Measurements from ENCODE around the gene MADCAM1. TPM values are rescaled to one million over a fixed set of nuclear protein-coding genes. Genes with fewer than 3 reads are reported as not detected.
"Not testable (repeated sequence)": the region's sequence is repeated elsewhere in the genome, so short reads cannot be mapped to it uniquely, and the experiment has no call there.

The MADCAM1 gene
- total RNA-seq = 1.2 TPM

DNA sequence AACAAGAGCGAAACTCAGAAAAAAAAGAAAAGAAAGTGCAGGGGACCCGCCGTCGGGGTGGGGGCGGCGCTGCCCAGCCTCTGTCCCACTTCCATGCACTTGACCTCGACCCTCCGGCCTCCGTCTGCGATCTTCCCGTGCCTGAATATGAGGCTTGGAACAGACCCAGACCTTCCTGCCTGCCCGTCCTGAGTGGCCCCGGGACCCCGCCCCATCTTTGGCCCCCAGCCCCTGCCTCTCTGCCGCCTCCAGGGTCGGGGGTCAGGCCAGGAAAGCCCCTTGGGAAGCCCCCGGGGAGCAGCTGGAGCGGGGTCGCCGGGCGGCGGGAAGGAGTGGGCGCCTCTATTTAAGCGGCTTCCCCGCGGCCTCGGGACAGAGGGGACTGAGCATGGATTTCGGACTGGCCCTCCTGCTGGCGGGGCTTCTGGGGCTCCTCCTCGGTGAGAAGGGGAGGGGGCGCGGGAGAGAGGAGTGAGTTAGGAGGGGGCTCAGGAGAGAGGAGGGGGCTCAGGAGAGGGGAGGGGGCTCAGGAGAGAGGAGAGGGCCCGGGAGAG, at the start of gene MADCAM1:
TSS of gene MADCAM1 (plus strand) at position 375 of the 554 bp plus-strand sequence. CDS start at position 389, 14 bp downstream.
- no peak for DNase-seq (ENCODE audit: low spot score in 2 of 2)
- FAIRE-seq = no peak

- DNase-seq (ENCODE audit: low spot score in 2 of 2) (no peak), FAIRE-seq (no peak)
Measured at GRCh38 chr19:447064-447426, 49.2 kb upstream of the MADCAM1 start.

DNA sequence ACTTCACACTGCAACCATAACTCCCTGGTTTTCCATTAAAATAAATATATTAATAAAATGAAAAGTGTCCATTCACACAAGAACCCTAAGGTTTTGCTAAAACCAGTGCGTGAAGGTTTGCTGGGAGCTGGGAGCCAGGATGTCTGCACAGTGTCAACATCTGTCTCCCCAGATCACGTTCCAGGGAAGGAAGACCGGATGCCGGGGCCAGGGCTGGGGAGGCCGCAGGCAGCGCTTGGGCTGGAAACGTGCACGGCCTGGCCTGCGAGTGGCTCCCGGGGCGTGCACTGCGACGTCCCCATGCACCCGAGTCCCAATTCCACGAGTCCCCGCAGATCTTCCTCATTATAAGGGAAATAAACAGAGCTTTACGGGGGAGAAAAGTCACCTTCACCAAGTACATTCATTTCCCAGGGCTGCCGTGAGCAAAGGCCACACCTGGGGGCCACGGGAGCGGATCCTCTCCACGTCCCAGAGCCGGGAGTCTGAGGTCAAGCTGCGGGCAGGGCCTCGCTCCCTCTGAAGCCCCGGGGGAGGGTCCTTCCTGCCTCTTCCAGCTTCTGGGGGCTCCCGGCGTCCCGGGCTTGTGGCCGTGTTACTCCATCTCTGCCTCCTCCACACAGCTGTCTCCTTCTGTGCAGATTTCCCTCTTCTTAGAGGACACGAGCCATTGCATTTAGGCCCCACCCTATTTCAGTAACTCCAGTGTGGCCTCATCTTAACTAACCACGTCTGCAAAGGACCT, 48.3 kb upstream of the MADCAM1 start:
- no peak for DNase-seq (ENCODE audit: low spot score in 2 of 2)
- no peak for FAIRE-seq

GRCh38 chr19:449916-450315, 46.4 kb upstream of the MADCAM1 start:
- DNase-seq (ENCODE audit: low spot score in 2 of 2) (no peak), FAIRE-seq (no peak)

GRCh38 chr19:450912-451481, 45.3 kb upstream of the MADCAM1 start:
- DNase-seq (ENCODE audit: low spot score in 2 of 2); FAIRE-seq: not testable (repeated sequence)

DNA sequence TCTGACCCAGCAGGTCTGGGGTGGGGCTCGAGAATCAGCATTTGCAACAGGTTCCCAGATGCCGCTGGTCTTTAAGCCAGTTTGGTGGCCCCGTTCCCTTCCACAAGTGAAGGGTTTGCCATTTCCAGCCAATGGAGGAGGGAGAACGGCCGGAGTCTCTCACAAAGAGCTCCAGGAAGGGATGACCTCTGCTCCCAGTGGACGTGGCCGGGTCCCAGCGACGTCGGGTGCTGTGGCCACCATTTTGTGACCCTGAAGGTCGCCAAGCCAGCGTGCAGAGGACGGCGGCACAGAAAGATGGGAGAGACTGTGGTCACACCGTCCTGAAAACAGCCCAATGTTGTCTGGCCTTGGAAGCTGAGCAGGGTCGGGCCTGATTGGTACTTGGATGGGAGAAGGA, 43.5 kb upstream of the MADCAM1 start:
- FAIRE-seq (no peak), DNase-seq (ENCODE audit: low spot score in 2 of 2) (no peak)

GRCh38 chr19:453606-454005, 42.7 kb upstream of the MADCAM1 start:
- DNase-seq (ENCODE audit: low spot score in 2 of 2) = no peak

DNA sequence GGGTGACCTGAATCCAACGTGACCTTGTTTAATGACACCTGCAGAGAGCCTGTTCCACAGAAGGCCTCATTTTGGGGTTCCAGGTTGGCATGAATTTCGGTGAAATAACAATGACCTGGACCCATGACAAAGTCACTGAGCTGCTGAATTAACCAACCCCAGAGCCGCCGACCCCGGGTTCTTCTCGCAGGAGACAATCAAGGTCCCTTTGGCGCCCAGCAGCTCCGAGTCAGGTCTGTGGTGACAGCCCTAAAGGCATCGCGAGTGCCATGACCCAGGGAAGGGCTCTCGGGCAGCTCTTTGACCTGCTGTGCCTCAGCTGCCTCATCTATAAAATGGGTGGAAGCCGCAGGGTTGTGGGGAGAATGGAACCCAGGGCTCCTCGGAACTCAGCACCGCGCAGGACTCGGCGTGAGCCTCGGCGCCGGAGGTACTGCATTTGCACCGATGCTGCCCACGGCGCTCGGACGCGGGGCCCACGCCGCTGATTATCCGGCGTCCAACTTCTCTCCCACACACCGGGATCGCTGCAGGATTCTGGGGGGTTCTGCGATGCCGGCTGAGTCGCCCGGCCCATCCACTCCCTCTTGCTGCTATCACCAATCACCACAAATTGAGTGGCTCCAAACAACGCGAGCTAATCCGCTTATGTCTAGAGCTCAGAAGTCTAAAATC, 41.1 kb upstream of the MADCAM1 start:
- no peak for DNase-seq (ENCODE audit: low spot score in 2 of 2)
- no peak for FAIRE-seq

More at GRCh38 chr19:453606-454005, 42.7 kb upstream of the MADCAM1 start:
- FAIRE-seq = no peak

- DNase-seq (ENCODE audit: low spot score in 2 of 2) (no peak), FAIRE-seq (no peak)
Measured at GRCh38 chr19:455851-456546, 40.3 kb upstream of the MADCAM1 start.

DNA sequence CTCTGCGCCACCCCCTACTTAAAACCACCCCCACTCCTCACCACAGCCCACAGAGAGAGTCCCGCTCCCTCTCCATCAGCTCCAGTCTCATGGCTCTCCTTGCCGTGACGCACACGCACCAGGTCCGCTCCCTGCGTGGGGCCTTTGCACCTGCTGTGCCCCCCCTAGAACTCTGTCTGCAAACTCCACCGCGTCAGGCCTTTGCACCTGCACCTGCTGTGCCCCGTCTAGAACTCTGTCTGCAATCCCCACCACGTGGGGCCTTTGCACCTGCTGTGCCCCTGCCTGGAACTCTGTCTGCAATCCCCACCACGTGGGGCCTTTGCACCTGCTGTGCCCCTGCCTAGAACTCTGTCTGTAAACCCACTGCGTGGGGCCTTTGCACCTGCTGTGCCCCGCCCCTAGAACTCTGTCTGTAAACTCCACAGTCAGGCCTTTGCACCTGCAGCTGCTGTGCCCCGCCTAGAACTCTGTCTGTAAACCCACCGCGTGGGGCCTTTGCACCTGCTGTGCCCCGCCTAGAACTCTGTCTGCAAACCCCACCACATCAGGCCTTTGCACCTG, 39.7 kb upstream of the MADCAM1 start:
- DNase-seq (ENCODE audit: low spot score in 2 of 2) (no peak), FAIRE-seq (no peak)

DNA sequence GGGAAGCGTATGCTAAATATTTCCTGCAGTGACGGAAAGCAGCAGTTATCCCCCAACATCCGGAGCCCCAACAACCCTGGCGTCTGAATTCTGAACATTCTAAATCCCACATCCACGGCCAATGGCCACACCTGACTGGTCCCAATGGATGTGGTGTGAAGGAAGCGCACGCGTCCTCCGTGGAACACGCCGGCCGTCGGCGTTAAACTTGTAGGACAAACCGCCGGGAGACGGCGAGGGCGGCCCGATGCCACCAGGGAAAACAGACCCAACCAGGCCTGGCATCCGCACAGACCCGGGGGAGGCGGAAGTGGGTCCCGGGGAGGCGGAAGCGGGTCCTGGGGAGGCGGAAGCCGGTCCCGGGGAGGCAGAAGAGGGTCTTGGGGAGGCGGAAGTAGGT, 38.6 kb upstream of the MADCAM1 start:
- FAIRE-seq = no peak
- no peak for DNase-seq (ENCODE audit: low spot score in 2 of 2)

DNA sequence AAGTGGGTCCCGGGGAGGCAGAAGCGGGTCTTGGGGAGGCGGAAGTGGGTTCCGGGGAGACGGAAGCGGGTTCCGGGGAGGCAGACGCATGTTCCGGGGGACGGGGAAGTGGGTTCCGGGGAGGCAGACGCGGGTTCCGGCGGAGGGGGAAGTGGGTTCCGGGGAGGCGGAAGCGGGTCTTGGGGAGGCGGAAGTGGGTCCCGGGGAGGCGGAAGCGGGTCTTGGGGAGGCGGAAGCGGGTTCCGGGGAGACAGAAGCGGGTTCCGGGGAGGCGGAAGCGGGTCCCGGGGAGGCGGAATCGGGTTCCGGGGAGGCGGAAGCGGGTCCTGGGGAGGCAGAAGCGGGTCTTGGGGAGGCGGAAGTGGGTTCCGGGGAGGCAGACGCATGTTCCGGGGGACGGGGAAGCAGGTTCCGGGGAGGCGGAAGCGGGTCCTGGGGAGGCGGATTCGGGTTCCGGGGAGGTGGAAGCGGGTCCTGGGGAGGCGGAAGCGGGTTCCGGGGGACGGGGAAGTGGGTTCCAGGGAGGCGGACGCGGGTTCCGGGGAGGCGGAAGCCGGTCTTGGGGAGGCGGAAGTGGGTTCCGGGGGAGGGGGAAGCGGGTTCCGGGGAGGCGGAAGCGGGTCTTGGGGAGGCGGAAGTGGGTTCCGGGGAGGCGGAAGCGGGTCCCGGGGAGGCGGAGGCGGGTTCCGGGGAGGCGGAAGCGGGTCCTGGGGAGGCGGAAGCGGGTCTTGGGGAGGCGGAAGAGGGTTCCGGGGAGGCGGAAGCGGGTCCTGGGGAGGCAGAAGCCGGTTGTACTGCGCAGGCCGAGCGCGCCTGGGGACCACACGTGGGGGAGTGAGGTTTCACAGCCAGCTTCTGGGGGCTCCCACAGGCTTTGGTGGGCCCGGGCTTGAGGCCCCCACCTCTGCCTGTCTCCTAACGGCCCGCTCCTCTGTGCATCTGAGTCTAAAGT, 37.9 kb upstream of the MADCAM1 start:
- DNase-seq (ENCODE audit: low spot score in 2 of 2) (no peak), FAIRE-seq (no peak)

GRCh38 chr19:459724-460511, 36.4 kb upstream of the MADCAM1 start:
- FAIRE-seq = no peak
- DNase-seq (ENCODE audit: low spot score in 2 of 2) = peak; percentile 96 to 98

DNA sequence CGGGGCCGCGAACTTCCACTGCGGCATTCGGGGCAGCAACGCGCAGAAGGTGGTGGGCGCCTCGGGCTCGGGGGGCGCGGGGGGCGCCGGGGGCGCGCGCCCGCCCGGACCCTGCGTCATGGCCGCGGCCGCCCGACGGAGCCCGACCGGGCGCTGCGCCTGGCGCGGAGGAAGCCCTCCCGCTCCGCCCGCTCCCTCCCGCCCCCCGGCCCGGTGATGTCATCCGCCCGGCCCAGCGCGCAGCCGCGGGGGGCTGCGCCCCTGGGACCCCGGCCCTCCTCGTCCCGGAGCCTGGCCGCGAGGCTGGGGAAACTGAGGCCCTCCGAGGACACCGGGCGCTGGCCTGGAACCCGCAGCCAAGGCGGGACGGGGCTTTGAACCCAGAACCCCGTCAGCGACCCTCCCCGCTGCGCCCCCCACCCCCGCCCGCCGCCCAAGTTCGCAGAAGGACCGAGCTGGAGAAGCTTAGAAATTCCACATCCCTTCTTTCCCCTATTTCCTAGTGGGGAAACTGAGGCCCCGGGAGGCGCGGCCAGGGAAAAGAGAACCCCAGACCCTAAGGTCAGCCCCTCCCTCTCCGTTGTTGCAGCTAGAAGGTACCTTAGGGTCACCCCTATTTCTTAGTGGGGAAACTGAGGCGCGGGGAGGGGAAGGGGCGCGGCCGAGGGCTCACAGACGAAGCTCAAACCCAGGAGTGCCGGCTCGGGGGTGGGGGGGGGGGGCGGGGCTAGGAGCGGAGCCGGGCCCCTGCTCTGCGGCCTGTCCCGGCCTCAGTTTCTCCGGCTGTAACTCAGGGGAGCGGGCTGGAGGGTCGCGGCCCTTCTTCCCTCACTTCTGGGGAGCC, 35.2 kb upstream of the MADCAM1 start, which contains the start of gene SHC2:
TSS of gene SHC2 (minus strand) at position 157 of the 844 bp plus-strand sequence. CDS start at position 120, 37 bp downstream.
- no peak for FAIRE-seq
- peak; percentile 84 to 85 for DNase-seq (ENCODE audit: low spot score in 2 of 2)

- no peak for FAIRE-seq
- peak; percentile 70 to 77 for DNase-seq (ENCODE audit: low spot score in 2 of 2)
Measured at GRCh38 chr19:461721-462551, 34.4 kb upstream of the MADCAM1 start.

DNA sequence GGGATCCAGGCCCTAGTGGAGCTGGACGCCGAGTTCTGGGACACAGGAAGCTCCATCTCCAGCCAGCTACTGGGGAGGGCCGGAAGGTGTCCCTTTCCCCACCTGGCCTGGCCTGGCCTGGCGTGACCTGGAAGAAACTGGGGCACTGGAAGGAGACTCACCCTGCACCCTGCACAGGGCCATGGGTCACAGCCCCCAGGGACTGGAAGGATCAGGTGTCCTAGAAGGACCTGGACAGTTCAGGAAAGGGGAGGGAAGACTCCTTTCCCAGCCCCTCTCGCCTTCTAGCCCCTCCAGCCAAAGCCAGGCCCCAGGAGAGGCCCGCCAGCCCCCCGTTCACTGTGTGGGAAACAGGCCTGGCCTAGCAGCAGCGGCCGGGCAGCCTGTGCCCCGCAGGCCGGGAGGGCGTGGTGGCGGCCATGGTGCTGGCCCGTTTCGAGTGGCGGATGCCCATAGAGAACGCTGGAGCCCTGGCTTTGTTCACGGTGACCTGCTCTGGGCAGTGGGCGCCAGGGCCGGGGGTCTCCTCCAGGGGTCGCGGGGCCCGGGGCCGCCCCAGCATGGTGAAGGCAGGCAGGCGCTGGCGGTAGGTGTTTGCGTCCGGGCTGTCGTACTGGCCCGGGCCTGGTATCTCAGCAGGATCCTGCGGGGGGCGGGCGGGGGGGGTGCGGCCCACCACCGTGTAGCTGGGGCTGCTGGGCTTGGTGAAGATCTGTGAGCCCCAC, 32.6 kb upstream of the MADCAM1 start:
- FAIRE-seq (no peak), DNase-seq (ENCODE audit: low spot score in 2 of 2) (no peak)
